Natural killer cell (primary cell): ENCODE measurements around the gene UBE3B. TPM values are rescaled to one million over a fixed set of nuclear protein-coding genes. Genes with fewer than 3 reads are reported as not detected.

Experiments used
- ATAC-seq, 3 donors: fragments of 150-1000 bp in 2 of 3; fragments of 200-7000 bp in 1 of 3; cut with Tn5 transposase; 1 replicate in 1 of 3; 2 replicates in 2 of 3; pipeline ENCODE4 v1.10.0; 2021; ENCODE audit warnings: mild to moderate bottlenecking in 2 of 3, moderate library complexity in 2 of 3
- DNase-seq, 2 donors: peaks; one replicate each; pipeline versions ENCODE4 v3.0.0 to v3.0.0-alpha.2; 2013 to 2021; ENCODE audit warnings: mixed read lengths in 1 of 2
- H3K27ac ChIP-seq: one replicate; pipeline ENCODE4 v1.5.1; 2013; ENCODE audit warnings: mild to moderate bottlenecking, low read length
- H3K27me3 ChIP-seq: one replicate; pipeline ENCODE4 v1.6.1; 2013; ENCODE audit warnings: low read length; ENCODE audit not compliant: control insufficient read depth, insufficient read depth
- H3K36me3 ChIP-seq: one replicate; pipeline ENCODE4 v1.6.1; 2013; ENCODE audit warnings: low read length; ENCODE audit not compliant: control insufficient read depth, insufficient read depth
- H3K4me1 ChIP-seq: one replicate; pipeline ENCODE4 v1.6.1; 2013; ENCODE audit warnings: low read length; ENCODE audit not compliant: control insufficient read depth, insufficient read depth
- H3K4me3 ChIP-seq: one replicate; pipeline ENCODE4 v1.5.1; 2013; ENCODE audit warnings: low read length
- H3K9me3 ChIP-seq: one replicate; pipeline ENCODE4 v1.6.1; 2013; ENCODE audit warnings: low read length; ENCODE audit not compliant: control insufficient read depth, insufficient read depth
- H3K27ac Mint-ChIP-seq, 2 donors: one replicate each; pipeline ENCODE4 v1.8.0; 2022; ENCODE audit warnings: mild to moderate bottlenecking in 2 of 2, mixed read lengths in 2 of 2, moderate library complexity in 1 of 2
- H3K27me3 Mint-ChIP-seq, 2 donors: one replicate each; pipeline ENCODE4 v1.8.0; 2022; ENCODE audit warnings: low read depth in 2 of 2, mixed read lengths in 2 of 2
- H3K36me3 Mint-ChIP-seq: one replicate; pipeline ENCODE4 v1.8.0; 2022; ENCODE audit warnings: mixed read lengths
- H3K4me1 Mint-ChIP-seq, 2 donors: one replicate each; pipeline ENCODE4 v1.8.0; 2022; ENCODE audit warnings: mixed read lengths in 2 of 2
- H3K4me3 Mint-ChIP-seq: one replicate; pipeline ENCODE4 v1.8.0; 2022; ENCODE audit warnings: mild to moderate bottlenecking, moderate library complexity, mixed read lengths
- H3K9me3 Mint-ChIP-seq, 2 donors: one replicate each; pipeline ENCODE4 v1.8.0; 2022; ENCODE audit warnings: mixed read lengths in 2 of 2
- WGBS: methylation state at CpG from one replicate; pipeline ENCODE4 v1.1.7; 2013; ENCODE audit warnings: missing lambda C conversion rate; ENCODE audit not compliant: insufficient coverage; 5-methylcytosine and 5-hydroxymethylcytosine counted together
- intact Hi-C: fragments of 100-400 bp; cut with micrococcal nuclease; formaldehyde crosslinking; loops from one replicate; pipeline ENCODE4 v1.14.2; 2022
- total RNA-seq, 4 donors: library from RNA; stranded (reverse); fragments of 120-200 nt in 1 of 4; gene quantifications; one replicate each; pipeline versions ENCODE4 v1.2.3 to v1.2.4, GENCODE V29; 2013 to 2022
- TF ChIP-seq, protein P1 (sequence below): fragments of 200-600 bp; IDR thresholded peaks from one replicate; pipeline ENCODE4 v1.8.0; 2022; ENCODE audit warnings: antibody characterized with exemption

UBE3B gene
- total RNA-seq, 3 donors from 2014 or later (not counting 1 experiment from before 2014, with no cell fraction given), result 32.2 to 46.7 (median 39.5) TPM

DNA sequence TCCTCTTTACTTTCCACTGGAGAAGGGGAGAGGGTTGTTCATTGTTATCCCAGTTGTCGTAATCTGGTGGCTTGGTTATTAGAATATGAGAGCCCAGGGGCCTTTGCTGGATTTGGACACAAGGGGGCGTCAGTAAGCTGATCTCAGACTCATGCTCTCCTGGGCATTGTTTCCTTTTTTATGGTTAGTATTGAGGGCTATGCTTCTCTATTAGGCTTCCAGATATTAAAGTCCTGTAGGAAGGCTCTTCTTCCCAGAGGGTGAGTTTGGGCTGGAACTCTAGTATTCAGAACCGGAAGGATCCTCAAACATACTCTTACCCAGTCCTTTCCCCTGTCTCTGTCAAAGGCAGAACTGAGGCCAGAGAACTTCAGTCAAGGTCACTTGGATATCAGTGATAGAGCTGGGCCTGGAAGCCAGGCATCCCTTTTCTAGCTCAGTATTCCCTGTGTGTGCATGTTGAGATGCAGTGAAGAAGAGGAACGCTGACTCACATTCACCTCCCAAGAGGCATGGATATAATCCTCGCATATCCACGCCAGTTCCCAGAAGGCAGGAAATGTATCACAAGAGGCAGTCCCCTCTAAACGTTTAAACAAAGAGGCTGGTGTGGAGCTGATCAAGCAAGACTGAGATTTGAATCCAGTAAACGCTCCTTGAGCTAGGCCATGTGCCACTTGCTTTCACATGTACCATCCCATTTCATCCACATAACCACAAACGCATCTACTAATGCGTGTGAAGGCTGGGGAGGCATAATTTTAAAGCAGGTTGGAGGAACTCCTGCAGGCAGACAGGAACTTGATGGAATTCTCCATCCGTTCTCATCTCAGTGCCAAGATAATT is 41.6 kb downstream of the UBE3B start:
- ATAC-seq, result peak in 2 of 3 donors; percentile 72 to 81
- H3K4me1 ChIP-seq, result no peaks in the 10 kb centered on the region
- H3K27ac Mint-ChIP-seq, result no peak overlapping the region
- no peak overlapping the region for H3K27ac ChIP-seq
- peaks cover 69% of the 10 kb centered on the region for H3K36me3 ChIP-seq
- 80% methylated on average over 11 of the region's 11 CpGs for WGBS
- H3K4me3 Mint-ChIP-seq, result no peak overlapping the region
- H3K4me3 ChIP-seq, result no peak overlapping the region
- H3K4me1 Mint-ChIP-seq, result no peaks in the 10 kb centered on the region
- H3K27me3 Mint-ChIP-seq, result no peaks in the 10 kb centered on the region
- H3K9me3 ChIP-seq, result no peaks in the 10 kb centered on the region
- TF ChIP-seq, protein P1, sequence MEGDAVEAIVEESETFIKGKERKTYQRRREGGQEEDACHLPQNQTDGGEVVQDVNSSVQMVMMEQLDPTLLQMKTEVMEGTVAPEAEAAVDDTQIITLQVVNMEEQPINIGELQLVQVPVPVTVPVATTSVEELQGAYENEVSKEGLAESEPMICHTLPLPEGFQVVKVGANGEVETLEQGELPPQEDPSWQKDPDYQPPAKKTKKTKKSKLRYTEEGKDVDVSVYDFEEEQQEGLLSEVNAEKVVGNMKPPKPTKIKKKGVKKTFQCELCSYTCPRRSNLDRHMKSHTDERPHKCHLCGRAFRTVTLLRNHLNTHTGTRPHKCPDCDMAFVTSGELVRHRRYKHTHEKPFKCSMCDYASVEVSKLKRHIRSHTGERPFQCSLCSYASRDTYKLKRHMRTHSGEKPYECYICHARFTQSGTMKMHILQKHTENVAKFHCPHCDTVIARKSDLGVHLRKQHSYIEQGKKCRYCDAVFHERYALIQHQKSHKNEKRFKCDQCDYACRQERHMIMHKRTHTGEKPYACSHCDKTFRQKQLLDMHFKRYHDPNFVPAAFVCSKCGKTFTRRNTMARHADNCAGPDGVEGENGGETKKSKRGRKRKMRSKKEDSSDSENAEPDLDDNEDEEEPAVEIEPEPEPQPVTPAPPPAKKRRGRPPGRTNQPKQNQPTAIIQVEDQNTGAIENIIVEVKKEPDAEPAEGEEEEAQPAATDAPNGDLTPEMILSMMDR, result peak; percentile 89
- no peaks in the 10 kb centered on the region for H3K9me3 Mint-ChIP-seq
- no peaks in the 10 kb centered on the region for H3K27me3 ChIP-seq
- intact Hi-C loops, result loop anchor here (1.0 to 2.0 kb wide), 3 partner anchors 78 to 256 kb away; no protein-coding TSS in a partner anchor
- peaks cover 30% of the 10 kb centered on the region for H3K36me3 Mint-ChIP-seq
- DNase-seq, result peak; percentile 47 to 76

DNA sequence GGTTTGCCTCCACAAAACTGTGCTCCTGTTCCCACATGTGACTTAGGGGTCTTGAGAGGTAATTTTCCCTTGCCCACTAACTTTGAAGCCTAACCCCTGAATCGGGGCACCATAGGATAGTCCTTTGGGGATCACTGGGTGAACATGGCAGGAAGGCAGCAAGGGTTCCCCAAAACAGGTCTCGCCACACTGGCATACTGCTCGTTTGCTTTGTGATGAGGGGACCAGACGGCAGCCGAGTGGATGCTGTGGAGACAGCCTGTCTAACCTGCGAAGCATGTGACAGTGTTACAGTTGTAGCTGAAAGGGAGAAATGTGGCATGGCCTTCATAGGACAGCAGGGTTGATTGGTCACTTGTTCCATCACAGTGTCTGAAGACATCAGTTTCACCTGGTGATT is 42.4 kb downstream of the UBE3B start:
- Mint-ChIP-seq H3K9me3 (no peaks in the 10 kb centered on the region), H3K27ac (no peak overlapping the region), H3K4me3 (no peak overlapping the region), H3K27me3 (no peaks in the 10 kb centered on the region), H3K36me3 (peaks cover 30% of the 10 kb centered on the region), H3K4me1 (no peaks in the 10 kb centered on the region)
- no peak for ATAC-seq
- intact Hi-C loops, result loop anchor here (2.0 kb wide), 2 partner anchors 77 to 93 kb away; no protein-coding TSS in a partner anchor
- no peaks in the 10 kb centered on the region for H3K4me1 ChIP-seq
- no peak overlapping the region for H3K27ac ChIP-seq
- TF ChIP-seq, protein P1, result no peak
- H3K36me3 ChIP-seq, result peaks cover 71% of the 10 kb centered on the region
- H3K27me3 ChIP-seq, result no peaks in the 10 kb centered on the region
- DNase-seq, result no peak
- 93% methylated on average over 6 of the region's 6 CpGs for WGBS
- no peaks in the 10 kb centered on the region for H3K9me3 ChIP-seq
- H3K4me3 ChIP-seq, result no peak overlapping the region

DNA sequence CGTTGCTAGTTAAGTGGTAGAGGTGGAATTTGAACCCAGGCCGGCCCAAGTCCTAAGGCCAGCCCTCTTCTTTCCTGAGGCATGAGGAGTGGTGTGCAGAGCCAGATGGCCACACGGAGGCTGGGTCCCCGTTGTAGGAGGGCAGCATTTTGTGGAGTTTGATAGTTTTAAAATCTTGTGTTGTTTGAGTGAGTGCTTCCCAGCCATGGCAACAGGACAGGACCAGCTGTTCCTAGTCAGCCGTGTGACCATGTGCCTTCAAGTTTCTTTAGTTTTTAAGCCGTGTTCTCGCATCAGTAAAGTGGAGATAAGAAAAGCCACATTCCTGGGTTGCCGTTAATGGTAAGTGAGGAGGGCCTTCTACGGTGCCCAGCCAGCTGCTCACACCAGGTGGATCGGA is 44.4 kb downstream of the UBE3B start:
- Histone ChIP-seq H3K9me3 (no peaks in the 10 kb centered on the region), H3K4me3 (no peak overlapping the region), H3K27ac (no peak overlapping the region), H3K4me1 (no peaks in the 10 kb centered on the region), H3K36me3 (peaks cover 74% of the 10 kb centered on the region), H3K27me3 (no peaks in the 10 kb centered on the region)
- TF ChIP-seq, protein P1, result no peak
- no peak overlapping the region for H3K4me3 Mint-ChIP-seq
- H3K27me3 Mint-ChIP-seq, result no peaks in the 10 kb centered on the region
- no peak for ATAC-seq
- H3K4me1 Mint-ChIP-seq, result no peaks in the 10 kb centered on the region
- 94% methylated on average over 10 of the region's 10 CpGs for WGBS
- H3K9me3 Mint-ChIP-seq, result no peaks in the 10 kb centered on the region
- intact Hi-C loops, result no loop called here
- no peak for DNase-seq
- peaks cover 35% of the 10 kb centered on the region for H3K36me3 Mint-ChIP-seq
- H3K27ac Mint-ChIP-seq, result no peak overlapping the region
